Left forelimb (tissue), 1 donor: ENCODE measurements around the gene CYP19A1.

Experiments
- DNase-seq: peaks from one replicate; pipeline ENCODE4 v3.0.0-alpha.2; 2018; ENCODE audit warnings: low spot score

The CYP19A1 gene

GRCh38 chr15:51183076-51183475, 155.3 kb downstream of the CYP19A1 start:
- DNase-seq, result no peak

GRCh38 chr15:51181905-51182304, 156.5 kb downstream of the CYP19A1 start:
- no peak for DNase-seq

GRCh38 chr15:51181221-51181620, 157.2 kb downstream of the CYP19A1 start:
- DNase-seq, result no peak

- DNase-seq, result no peak
These were observed 157.9 kb downstream of the CYP19A1 start for GRCh38 chr15:51180534-51180933.

GRCh38 chr15:51180011-51180410, 158.4 kb downstream of the CYP19A1 start:
- DNase-seq, result no peak

- DNase-seq, result no peak
These were observed 166.2 kb downstream of the CYP19A1 start for GRCh38 chr15:51172193-51172592.

GRCh38 chr15:51171634-51171932, 166.8 kb downstream of the CYP19A1 start:
- no peak for DNase-seq

GRCh38 chr15:51170882-51171633, 167.3 kb downstream of the CYP19A1 start:
- DNase-seq, result no peak

GRCh38 chr15:51168700-51169099, 169.7 kb downstream of the CYP19A1 start:
- DNase-seq, result no peak

GRCh38 chr15:51163843-51164242, 174.6 kb downstream of the CYP19A1 start:
- no peak for DNase-seq

GRCh38 chr15:51162865-51163762, 175.3 kb downstream of the CYP19A1 start:
- no peak for DNase-seq

- DNase-seq, result no peak
These were observed 176.7 kb downstream of the CYP19A1 start for GRCh38 chr15:51161491-51162220.

- no peak for DNase-seq
These were observed 177.9 kb downstream of the CYP19A1 start for GRCh38 chr15:51160484-51160883.
